Glutamatergic neuron (in vitro differentiated cells): Measurements from ENCODE around the gene NDUFV3. TPM values are rescaled to one million over a fixed set of nuclear protein-coding genes. Genes with fewer than 3 reads are reported as not detected.

ENCODE experiments used
- DNase-seq: peaks from one replicate; pipeline ENCODE4 v3.0.0; 2022
- H3K27ac Mint-ChIP-seq: one replicate; pipeline ENCODE4 v1.8.0; 2020; ENCODE audit warnings: mild to moderate bottlenecking, mixed read lengths, inconsistent platforms; ENCODE audit not compliant: unreplicated experiment
- H3K27me3 Mint-ChIP-seq: one replicate; pipeline ENCODE4 v1.8.0; 2020; ENCODE audit warnings: mild to moderate bottlenecking, moderate library complexity, mixed read lengths, inconsistent platforms; ENCODE audit not compliant: unreplicated experiment
- H3K36me3 Mint-ChIP-seq: one replicate; pipeline ENCODE4 v1.8.0; 2020; ENCODE audit warnings: mild to moderate bottlenecking, mixed read lengths, inconsistent platforms; ENCODE audit not compliant: unreplicated experiment
- H3K4me1 Mint-ChIP-seq: one replicate; pipeline ENCODE4 v1.8.0; 2020; ENCODE audit warnings: mild to moderate bottlenecking, low read depth, mixed read lengths, inconsistent platforms; ENCODE audit not compliant: unreplicated experiment
- H3K4me3 Mint-ChIP-seq: one replicate; pipeline ENCODE4 v1.8.0; 2020; ENCODE audit warnings: mild to moderate bottlenecking, mixed read lengths, inconsistent platforms; ENCODE audit not compliant: unreplicated experiment
- H3K9me3 Mint-ChIP-seq: one replicate; pipeline ENCODE4 v1.8.0; 2020; ENCODE audit warnings: mild to moderate bottlenecking, moderate library complexity, mixed read lengths, inconsistent platforms; ENCODE audit not compliant: unreplicated experiment
- CTCF ChIP-seq: fragments of 200-600 bp; sonication (generic); IDR thresholded peaks from one replicate; pipeline ENCODE4 v1.5.0; 2021; ENCODE audit not compliant: partially characterized antibody, unreplicated experiment
- total RNA-seq: library from RNA; stranded (reverse); fragmentation: NEBNext Ultra II Directional; extraction: Animal tissue kit (Norgen Biotek cat#: 25700); gene quantifications from one replicate; pipeline ENCODE4 v1.2.1, GENCODE V29; 2021; ENCODE audit not compliant: unreplicated experiment

NDUFV3 gene
- total RNA-seq, 1 donor from 2014 or later, result 33.9 TPM

- Mint-ChIP-seq H3K36me3 (no peaks in the 10 kb centered on the region), H3K27ac (peak overlapping the region; percentile 80), H3K27me3 (peaks cover 5% of the 10 kb centered on the region), H3K4me1 (peaks cover 21% of the 10 kb centered on the region), H3K9me3 (peaks cover 8% of the 10 kb centered on the region), H3K4me3 (peak overlapping the region; percentile 6)
- DNase-seq, result no peak
- TF ChIP-seq CTCF, result no peak
Observed at GRCh38 chr21:42857216-42857615, 35.9 kb upstream of the NDUFV3 start.

- peak overlapping the region; percentile 55 for H3K4me3 Mint-ChIP-seq
- DNase-seq, result no peak
- H3K36me3 Mint-ChIP-seq, result peaks cover 4% of the 10 kb centered on the region
- peaks cover 8% of the 10 kb centered on the region for H3K9me3 Mint-ChIP-seq
- H3K27ac Mint-ChIP-seq, result peak overlapping the region; percentile 80
- H3K4me1 Mint-ChIP-seq, result peaks cover 21% of the 10 kb centered on the region
- peaks cover 7% of the 10 kb centered on the region for H3K27me3 Mint-ChIP-seq
- TF ChIP-seq CTCF, result no peak
Observed at GRCh38 chr21:42858185-42858847, 34.8 kb upstream of the NDUFV3 start.

- peaks cover 4% of the 10 kb centered on the region for H3K36me3 Mint-ChIP-seq
- peaks cover 7% of the 10 kb centered on the region for H3K27me3 Mint-ChIP-seq
- H3K9me3 Mint-ChIP-seq, result peaks cover 8% of the 10 kb centered on the region
- H3K27ac Mint-ChIP-seq, result peak overlapping the region; percentile 80
- peaks cover 23% of the 10 kb centered on the region for H3K4me1 Mint-ChIP-seq
- no peak overlapping the region for H3K4me3 Mint-ChIP-seq
- TF ChIP-seq CTCF, result no peak
- DNase-seq, result no peak
Observed at GRCh38 chr21:42858957-42859890, 33.9 kb upstream of the NDUFV3 start.

DNA sequence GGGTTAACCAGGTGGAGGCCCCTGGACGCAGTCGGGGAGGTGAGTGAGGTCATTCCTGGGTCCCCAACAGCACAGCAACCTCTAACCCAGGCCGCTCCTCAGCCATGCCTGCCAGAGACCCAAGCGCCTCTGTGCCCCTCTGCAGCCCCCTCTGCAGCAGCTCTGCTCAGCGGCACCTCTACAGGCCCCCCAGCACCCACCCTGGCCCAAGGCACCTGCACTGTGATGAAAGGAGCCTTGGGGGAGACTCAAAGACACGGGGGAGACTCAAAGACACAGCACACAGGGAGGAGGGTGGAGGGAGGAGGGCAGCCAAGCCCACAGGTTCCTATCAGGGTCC, 33.2 kb upstream of the NDUFV3 start:
- Mint-ChIP-seq H3K4me1 (peaks cover 28% of the 10 kb centered on the region), H3K4me3 (no peak overlapping the region), H3K9me3 (peaks cover 6% of the 10 kb centered on the region), H3K36me3 (peaks cover 4% of the 10 kb centered on the region), H3K27me3 (peaks cover 7% of the 10 kb centered on the region), H3K27ac (no peak overlapping the region)
- no peak for TF ChIP-seq CTCF
- no peak for DNase-seq

DNA sequence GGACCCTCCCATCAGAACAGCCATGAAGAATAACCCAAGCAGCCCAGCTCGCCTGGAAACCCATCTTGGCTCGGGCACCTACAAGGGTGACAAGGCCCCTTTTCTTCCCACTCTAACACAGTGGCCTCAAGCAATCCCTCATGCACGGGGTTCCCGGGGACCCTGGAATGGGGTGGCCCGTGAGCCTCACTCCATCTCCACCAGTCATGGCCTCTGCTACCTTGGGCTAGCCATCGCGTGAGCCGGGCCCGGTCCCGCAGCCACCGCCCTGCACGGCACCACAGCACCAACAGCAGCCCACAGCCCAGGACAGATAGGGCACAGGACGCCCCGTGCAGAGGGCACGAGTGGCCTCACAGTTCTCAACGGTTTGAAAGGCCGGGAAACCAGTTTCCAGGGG, 32.8 kb upstream of the NDUFV3 start:
- TF ChIP-seq CTCF, result no peak
- H3K36me3 Mint-ChIP-seq, result peaks cover 4% of the 10 kb centered on the region
- H3K27me3 Mint-ChIP-seq, result peaks cover 7% of the 10 kb centered on the region
- DNase-seq, result no peak
- peaks cover 31% of the 10 kb centered on the region for H3K4me1 Mint-ChIP-seq
- peaks cover 6% of the 10 kb centered on the region for H3K9me3 Mint-ChIP-seq
- peak overlapping the region; percentile 73 for H3K27ac Mint-ChIP-seq
- no peak overlapping the region for H3K4me3 Mint-ChIP-seq
